HS-5 (cell line): ENCODE measurements around the gene PLCG2.
"Not testable (repeated sequence)": the region's sequence is repeated elsewhere in the genome, so short reads cannot be mapped to it uniquely, and the experiment has no call there.

Experiments
- DNase-seq: peaks from one replicate; pipeline ENCODE4 v3.0.0-alpha.2; 2012; ENCODE audit warnings: low read depth

Gene PLCG2

DNA sequence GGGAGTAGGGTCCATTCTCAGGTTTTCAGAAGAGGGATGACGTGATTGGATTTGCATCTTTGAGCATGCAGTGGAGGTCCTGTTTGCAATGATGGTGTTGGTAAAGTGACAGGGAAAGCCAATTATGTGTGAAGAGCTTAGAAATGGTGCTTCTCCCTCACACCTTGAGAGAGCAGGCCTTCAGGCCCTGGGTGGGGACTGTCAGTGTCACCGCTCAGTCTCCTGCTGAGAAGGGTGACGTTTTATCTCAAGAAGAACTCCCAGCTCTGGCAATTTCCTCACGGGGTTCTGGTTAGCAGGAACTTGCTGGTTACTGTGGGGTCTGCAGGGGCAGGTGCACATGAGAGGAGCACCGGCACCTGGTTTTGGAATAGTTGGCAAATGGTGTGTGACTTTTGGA is 11.2 kb downstream of the PLCG2 start:
- DNase-seq = no peak

GRCh38 chr16:81790830-81791435 is 11.8 kb downstream of the PLCG2 start:
- no peak for DNase-seq

DNA sequence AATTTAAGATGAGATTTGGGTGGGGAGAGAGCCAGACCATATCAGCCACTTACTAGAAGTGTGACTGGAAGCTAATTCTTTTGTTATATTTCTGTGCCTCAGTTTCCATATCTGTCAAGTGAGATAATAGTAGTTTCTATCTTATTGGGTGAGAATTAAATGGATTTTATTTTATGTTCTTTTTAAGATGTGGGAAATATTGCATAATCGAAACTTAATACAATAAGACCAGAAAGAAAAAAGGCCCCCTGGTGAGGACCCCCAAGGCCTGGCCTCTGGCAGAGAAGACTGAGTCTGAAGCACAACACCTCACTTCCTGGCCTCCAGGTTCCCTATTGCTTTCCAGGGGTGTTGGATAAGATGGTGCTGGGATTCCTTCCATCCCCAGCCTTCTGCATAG is 13.7 kb downstream of the PLCG2 start:
- no peak for DNase-seq

- no peak for DNase-seq
These were observed 16.1 kb downstream of the PLCG2 start for GRCh38 chr16:81795193-81795592.

DNA sequence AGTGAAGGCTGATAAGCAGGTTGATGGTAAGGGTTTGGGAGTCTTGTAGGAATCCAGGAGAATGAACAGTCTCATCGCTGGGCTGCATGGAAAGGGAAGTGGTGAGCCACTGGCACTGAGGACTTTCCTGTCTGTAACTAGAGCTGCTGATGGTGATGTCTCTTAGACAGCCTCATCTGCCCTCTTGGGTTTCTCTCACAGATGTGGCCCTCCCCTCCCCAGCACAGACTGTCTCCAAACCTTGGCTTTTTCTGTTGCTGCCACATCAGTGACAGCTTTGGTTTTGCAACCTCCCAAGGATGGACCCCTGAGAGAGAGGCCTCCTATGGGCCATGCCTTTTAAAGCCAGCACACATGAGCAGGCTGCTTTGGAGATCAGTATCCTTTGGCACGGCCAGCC is 16.9 kb downstream of the PLCG2 start:
- no peak for DNase-seq

- DNase-seq = no peak
These were observed 17.7 kb downstream of the PLCG2 start for GRCh38 chr16:81796583-81797346.

GRCh38 chr16:81797443-81797842 is 18.4 kb downstream of the PLCG2 start:
- no peak for DNase-seq

GRCh38 chr16:81798311-81799137 is 19.4 kb downstream of the PLCG2 start:
- DNase-seq = no peak

DNA sequence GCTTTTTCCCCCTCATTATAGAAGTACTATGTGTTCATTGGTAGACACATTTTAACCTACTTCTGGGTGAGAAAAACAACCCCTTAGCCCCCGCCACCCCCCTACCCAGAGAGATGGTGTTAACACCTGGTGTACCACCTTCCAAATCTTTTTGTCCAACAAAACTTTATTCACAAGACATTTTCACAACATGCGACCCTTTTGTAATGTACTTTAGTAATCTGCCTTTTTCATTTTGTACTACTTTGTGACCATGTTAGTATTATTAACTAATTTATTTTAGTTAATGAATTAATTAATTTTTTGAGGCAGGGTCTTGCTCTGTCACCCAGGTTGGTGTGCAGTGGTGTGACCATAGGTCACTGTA is 20.0 kb downstream of the PLCG2 start:
- no peak for DNase-seq

- not testable (repeated sequence) for DNase-seq
These were observed 22.6 kb downstream of the PLCG2 start for GRCh38 chr16:81801724-81802123.

GRCh38 chr16:81803332-81803731 is 24.2 kb downstream of the PLCG2 start:
- no peak for DNase-seq

DNA sequence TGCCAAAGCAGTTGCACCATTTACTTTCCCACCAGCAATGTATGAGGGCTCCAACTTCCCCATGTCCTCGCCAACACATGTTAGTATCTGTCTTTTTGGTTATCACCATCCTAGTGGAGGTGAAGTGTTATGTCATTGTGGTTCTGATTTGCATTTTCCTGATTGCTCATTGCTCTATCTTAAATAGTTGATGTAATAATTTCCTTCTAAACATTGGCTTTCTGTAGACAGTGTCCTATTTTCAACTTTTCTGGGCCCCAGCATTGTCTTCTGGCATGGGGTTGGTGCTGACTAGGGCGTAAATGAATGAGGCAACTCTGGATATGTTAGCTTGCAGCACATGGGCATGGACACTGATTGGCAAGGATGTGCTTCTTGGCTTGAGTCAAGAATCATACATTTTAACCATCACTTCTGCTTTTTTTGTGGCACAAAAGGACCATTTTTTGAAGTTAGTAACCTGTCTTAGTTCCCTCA is 25.1 kb downstream of the PLCG2 start:
- DNase-seq = no peak

GRCh38 chr16:81806696-81807095 is 27.6 kb downstream of the PLCG2 start:
- no peak for DNase-seq

DNA sequence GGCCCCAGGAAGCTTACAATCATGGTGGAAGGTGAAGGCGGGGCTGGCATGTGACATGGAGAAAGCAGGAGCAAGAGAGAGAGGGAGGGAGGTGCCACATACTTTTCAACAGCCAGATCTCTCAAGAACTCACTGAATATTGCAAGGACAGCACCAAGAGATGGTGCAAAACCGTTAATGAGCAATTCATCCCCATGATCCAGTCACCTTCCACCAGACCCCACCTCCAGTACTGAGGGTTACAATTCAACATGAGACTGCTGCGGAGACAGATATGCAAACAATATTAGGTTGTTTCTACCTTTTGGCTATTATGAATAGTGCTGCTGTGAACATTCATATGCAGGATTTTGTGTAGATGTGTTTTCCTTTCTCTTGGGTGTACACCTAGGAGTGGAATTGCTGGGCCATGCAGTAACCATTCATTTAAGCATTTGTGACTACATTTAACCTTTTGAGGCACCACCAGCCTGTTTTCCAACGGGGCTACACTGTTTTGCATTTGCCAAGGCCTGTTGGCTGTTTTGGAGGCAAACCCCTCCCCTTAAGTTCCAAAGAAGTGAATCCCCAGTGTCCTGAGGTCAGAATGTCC is 28.8 kb downstream of the PLCG2 start:
- no peak for DNase-seq

DNA sequence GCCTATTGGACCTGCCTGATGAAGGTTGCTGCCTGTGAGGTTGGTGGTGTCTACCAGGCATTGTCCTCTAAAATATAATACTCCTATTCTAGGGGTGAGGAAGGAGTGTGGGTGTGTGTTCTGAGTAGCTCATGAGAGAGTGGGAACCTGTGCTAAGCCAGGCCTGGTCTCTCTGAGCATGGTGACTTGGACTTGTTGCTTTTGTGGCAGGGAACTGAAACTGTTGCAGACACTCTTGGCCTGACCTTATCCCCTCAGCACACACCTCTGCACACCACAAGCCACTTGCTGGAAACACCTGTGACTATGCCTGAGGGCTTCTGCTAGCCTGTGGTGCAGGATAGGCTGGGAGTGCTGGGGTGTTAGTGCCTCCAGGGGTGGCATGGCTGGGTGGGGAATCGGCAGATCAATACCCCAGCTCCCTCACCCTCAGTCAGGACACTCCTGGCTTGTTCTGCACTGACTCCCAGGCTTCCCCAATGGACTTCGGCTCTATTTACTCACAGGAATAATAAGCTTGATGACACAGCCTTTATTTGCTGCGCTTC is 29.9 kb downstream of the PLCG2 start:
- DNase-seq = no peak

GRCh38 chr16:81809567-81809966 is 30.5 kb downstream of the PLCG2 start:
- no peak for DNase-seq

DNA sequence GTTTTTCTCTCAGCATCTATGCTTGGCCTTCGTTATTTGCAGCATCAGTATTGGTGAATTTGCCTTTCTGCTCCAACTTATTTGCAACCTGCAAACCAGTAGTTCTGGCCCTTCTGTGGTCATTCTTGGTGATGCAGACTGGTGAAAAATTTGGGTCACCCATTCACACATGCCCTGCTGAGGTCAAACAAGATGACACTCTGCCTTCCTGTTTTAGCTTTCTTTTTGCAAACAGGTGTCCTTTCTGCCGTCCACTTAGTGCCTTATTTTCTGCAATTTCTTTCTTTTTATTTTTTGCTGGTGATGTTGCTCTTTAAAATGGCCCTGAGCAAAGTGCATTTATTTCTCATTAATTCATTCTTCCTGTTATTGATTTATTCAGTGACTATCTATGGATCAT is 31.3 kb downstream of the PLCG2 start:
- DNase-seq = no peak

DNA sequence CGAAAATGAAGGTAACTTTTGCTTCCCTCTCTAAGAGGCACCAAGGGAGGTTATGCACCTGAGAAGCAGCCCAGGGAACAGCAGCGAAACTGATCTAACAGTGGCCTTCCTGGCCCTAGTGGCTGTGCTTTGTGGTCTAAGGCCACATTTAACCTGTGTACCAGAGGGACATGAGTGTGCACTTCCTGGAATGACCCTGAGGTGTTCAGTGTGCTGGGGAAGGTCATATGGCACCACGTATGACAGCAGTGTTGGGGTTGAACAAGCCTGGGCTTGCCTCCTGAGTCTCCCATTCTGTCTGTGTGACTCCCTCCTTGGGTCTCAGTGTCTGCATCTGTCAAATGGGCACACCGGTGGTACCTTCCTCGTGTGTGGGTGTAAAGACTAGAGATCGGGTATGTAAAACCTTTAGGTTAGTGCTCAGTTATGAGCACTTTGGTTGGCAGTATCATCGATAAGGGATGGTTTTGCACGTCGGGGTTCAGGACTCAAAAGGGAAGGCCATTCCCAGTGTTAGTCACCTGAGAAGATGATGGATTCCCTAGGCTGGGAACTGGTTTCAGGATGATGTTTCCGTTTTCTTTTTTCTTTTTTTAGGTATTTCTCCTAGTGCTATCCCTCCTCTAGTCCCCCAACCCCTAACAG is 31.9 kb downstream of the PLCG2 start:
- DNase-seq = no peak

- DNase-seq = no peak
These were observed 34.6 kb downstream of the PLCG2 start for GRCh38 chr16:81813648-81814047.

DNA sequence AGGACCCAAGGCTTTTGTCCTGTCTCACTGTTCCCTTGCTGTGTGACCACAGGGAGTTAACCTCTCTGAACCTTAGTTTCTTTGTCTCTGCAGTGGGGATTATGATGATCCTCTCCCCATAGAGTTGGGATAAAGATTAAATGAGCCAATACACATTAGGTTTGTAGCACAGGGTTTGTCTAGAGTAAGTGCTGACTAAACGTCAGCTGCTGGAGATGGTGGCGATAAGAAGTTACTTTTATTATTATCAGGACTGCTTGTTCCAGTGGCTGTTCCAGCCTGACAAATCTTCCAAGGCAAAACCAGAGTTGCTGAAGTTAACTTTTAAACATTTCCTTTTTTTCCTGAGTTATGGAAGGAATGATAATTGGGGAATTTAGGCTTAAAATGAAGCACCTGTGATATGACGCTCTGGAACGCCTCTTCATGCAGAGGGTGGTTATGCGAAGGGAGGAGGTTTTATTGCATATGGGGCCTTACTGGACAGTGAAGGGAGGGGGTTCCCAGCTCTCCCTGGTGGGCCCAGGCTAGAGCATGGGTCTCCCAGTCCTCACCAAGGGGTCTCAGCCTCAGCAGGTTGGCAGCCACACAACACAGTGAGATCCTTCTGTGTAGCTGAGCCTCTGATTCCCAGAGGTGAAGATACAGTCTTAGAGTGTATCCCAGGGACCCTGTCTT is 35.8 kb downstream of the PLCG2 start:
- no peak for DNase-seq

- DNase-seq = no peak
These were observed 36.3 kb downstream of the PLCG2 start for GRCh38 chr16:81815429-81815766.
